M059J (cell line): ENCODE results near the gene HTRA1. TPM values are rescaled to one million over a fixed set of nuclear protein-coding genes. Genes with fewer than 3 reads are reported as not detected.

ENCODE experiments used
- DNase-seq: peaks from one replicate; pipeline ENCODE4 v3.0.0-alpha.2; 2012; ENCODE audit warnings: low read depth
- total RNA-seq: library from RNA; depleted of rRNA; stranded (reverse); fragments of >200 nt; shearing (Covaris generic); gene quantifications from 2 replicates; pipeline ENCODE4 v1.2.3, GENCODE V29; 2014; rRNA removed

Gene HTRA1
- total RNA-seq, 1 experiment from 2014 or later = 85.5 TPM

DNA sequence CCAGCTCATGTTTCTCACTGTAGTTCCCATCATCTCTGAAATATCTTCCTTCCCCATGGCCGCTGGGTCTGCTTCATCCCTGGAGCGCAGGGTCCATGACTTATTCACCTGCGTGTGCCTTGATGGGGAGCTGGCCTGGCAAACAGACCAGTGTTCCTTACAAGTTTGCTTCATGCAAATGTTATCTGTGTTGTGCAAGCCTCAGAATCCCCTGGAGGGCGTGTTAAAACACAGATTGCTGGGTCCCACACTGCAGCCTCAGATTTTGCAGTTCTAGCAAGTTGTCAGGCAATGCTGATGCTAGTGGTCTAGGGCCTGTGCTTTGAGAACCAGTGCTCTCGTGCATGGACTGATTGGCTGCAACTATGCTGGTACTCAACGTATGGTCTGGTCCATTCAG, 92.0 kb downstream of the HTRA1 start:
- no peak for DNase-seq

DNA sequence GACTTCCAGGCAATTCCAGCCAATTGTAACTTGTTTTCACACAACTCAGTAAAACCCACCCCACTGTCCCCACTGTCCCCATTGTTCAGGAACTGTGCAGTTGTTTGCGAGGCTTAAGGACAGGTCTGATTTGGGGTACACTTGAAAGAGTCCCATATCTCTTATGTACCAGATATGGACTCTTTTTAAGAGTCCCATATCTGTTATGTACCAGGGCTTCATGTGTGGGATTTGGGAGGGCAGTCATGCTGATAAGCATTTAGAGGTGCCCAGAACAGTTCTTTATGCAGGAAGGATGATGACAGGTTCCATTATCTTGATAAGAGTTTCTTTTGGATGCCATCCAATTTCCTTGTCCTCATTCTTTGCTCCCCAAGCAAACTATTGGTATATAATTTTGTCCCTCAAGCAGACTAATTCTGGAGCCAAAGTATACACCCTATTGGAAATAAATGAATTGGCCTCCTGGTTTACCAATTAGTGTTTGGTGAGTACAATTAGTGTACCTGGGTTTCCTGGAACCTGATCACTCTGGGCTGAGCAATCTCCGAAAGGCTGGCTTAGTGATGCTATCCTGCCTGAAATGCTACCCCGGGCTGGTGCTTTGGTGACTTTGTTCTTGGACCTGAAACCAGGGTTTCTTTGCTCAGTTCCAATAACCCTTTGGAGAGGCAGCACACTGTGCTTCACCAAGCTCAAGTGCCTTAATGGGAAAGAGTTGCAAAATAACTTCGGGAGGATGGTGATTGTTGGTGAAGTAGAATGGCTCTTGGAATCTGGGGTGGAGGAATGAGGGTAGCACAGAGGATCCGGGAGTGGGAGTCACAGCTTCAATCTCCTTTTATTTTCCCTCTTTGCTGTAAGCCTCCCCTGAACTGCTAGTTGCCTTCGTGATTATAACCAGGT, 93.0 kb downstream of the HTRA1 start:
- DNase-seq = no peak

DNA sequence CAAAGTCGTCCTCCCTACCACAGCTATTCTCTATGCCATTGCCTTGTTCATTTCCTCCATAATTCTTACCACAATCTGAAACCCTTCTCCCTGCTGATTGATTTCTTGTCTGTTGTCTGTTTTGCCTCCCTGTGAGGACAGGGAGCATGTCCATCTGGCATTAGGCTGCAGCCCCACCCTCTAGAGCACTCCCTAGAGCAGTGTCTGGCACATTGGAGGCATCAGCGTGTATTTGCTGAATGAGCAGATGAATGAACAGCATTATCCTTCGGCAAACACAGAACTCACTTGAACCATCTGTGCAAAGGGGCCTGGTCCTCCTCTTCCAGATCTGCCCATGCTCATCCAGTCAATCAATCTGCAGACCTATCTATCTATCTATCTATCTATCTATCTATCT, 94.1 kb downstream of the HTRA1 start:
- DNase-seq = no peak

DNA sequence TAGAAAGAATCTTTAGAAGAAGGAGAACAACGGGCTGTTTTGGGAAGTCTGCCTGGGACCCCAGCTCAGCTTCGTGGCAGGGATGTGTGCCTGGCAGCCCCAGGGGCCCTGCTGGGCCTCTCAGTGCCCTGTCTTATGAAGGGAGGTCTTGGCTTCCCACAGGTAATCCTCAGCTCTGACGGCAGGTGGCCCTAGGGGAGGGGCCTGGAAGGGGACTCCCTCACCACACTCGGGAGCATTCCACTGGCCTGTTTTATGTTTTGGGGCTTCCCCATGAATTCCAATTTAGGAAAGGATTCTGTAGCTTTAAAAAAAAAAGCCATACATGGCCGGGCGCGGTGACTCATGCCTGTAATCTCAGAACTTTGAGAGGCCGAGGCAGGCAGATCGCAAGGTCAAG, 96.2 kb downstream of the HTRA1 start:
- DNase-seq = peak; percentile 11

DNA sequence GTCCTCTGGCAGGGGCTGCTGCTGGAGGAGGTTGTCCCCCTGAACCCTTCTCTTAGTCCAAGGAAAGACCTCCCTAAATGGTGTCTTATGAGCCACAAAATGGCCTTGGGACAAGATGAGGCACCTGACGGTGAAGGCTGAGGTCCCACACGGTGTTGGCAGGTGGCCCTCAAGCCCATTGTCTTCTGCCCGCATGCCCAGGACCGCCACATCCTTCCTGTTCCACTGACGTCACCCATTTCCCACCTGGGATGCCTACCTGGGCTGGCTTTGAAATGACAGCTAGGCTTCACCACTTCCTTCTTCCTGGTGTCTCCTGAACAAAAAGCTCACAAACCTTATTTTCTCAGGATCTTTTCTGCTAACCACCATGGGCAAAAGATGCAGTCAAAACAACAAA, 97.1 kb downstream of the HTRA1 start:
- DNase-seq = no peak

DNA sequence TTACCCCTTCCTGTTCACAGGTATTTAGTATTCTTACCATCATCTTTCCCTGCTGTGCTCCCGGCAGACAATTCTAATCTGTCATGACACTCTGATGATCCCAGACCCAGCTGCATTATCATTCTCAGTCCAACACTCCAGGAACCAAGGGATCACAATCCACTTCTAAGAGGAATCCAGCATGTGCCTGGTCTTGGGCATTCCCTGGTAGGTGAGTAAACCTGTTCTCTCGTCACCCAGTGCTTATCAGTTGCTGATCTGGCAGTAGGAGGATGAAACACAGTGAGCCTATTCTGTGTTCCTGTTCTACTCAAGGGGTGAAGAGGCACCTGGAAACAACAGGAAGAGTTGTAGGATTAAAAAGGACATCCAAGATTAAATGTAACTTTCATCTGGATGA, 97.9 kb downstream of the HTRA1 start:
- DNase-seq = no peak

DNA sequence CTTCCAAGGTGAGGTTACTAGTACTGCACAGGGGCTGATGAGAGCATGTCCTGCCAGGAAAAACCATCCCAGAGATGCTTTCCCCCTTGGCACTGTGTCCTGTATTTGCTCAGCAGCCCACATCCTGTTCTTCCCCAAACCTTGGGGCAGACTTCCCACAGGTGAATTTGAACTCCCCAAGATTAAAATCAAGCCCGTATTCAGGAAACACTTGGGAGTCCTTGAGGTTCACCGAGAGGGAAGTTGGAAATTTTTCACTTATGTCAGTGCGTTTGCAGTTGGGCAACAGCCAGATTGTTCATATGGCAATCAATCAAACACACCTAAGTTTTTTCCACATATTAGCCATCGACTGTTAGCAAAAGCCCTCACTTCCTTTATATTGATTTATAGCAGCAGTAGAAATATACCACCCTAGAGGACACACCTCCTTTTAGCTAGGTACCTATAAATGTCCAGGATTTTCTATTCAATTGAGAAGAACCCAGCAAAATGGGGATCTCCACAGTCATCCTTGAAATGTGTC, 99.0 kb downstream of the HTRA1 start, which contains the start of gene DMBT1:
Gene DMBT1, plus strand, starts transcription at position 476 of the 526 bp plus-strand sequence. Its CDS starts 17 bp downstream, at position 493.
- DNase-seq = no peak

DNA sequence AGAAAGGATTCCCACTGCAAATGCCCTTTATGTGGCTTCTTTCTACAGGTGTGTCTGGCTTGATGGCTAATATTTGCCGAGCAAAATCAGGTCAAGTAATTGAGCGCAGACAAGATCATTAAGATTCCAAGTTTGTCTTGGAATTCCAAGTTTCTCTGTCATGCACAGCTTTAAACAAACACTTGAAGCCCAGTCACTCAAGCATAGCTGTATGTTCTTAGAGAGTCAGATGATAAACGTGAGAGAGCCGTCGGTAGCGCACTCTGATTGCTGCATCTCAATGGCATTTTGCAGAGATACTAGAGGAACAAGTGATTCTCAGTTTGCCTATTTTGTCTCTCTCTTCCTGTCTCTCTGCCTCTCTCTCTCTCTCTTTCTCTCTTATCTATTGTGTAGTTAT, 99.9 kb downstream of the HTRA1 start:
- peak; percentile 41 for DNase-seq

DNA sequence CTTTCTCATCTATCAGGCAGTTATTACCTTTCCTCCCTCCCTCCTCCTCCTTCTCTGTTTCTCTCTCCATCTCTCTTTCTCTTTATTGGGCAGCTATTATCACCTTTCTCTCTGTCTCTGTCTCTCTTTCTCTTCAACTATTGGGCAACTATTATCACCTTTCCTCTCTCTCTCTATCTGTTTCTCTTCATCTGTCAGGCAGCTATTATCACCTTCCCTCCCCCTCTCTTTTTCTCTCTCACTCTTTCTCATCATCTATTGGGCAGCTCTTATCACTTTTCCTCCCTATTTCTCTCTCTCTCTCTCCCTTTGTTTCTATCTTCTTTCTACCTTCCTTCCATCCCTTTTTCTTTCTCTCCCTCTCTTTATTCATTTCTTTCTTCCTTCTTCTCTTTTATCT, 100.4 kb downstream of the HTRA1 start:
- DNase-seq = no peak

Other genes starting within 250 kb of the HTRA1 start
- gene BTBD16, start 190.3 kb upstream of the HTRA1 start, total RNA-seq = 0.05 TPM in 1 of 2 replicates, not detected in the other
- gene PLEKHA1, start 86.8 kb upstream of the HTRA1 start, total RNA-seq = 8.8 and 13.5 TPM in 2 replicates
- gene ARMS2, start 6.9 kb upstream of the HTRA1 start, total RNA-seq = not detected in 2 replicates
- 0.52 and 0.84 TPM in 2 replicates for gene DMBT1, start 99.2 kb downstream of the HTRA1 start, total RNA-seq
- not detected in 2 replicates for gene C10orf120, start 238.3 kb downstream of the HTRA1 start, total RNA-seq